HepG2 (cell line): ENCODE data around the gene VAMP8. TPM values are rescaled to one million over a fixed set of nuclear protein-coding genes. Genes with fewer than 3 reads are reported as not detected.

Source experiments
- CBFB ChIP-seq: sonication (generic); formaldehyde crosslinking; IDR thresholded peaks from 2 replicates; pipeline ENCODE4 v1.4.0; 2020; ENCODE audit warnings: missing genetic modification reagents
- CCDC6 ChIP-seq: sonication (generic); formaldehyde crosslinking; IDR thresholded peaks from 2 replicates; pipeline ENCODE4 v1.8.1; 2022; ENCODE audit warnings: mild to moderate bottlenecking, missing genetic modification reagents, moderate library complexity
- ELF4 ChIP-seq: sonication (generic); formaldehyde crosslinking; IDR thresholded peaks from 2 replicates; pipeline ENCODE4 v1.5.0; 2020; ENCODE audit warnings: missing genetic modification reagents, mild to moderate bottlenecking, moderate library complexity, borderline replicate concordance
- FUBP1 ChIP-seq: sonication (generic); formaldehyde crosslinking; IDR thresholded peaks from 2 replicates; pipeline ENCODE4 v1.5.1; 2020; ENCODE audit warnings: missing genetic modification reagents, mild to moderate bottlenecking, borderline replicate concordance
- HINFP ChIP-seq: sonication (generic); formaldehyde crosslinking; IDR thresholded peaks from 2 replicates; pipeline ENCODE4 v1.4.0; 2020; ENCODE audit warnings: low read depth, mild to moderate bottlenecking, missing genetic modification reagents
- HOXD1 ChIP-seq: sonication (generic); formaldehyde crosslinking; IDR thresholded peaks from 2 replicates; pipeline ENCODE4 v1.5.0; 2020; ENCODE audit warnings: missing genetic modification reagents
- ISL2 ChIP-seq: sonication (generic); formaldehyde crosslinking; IDR thresholded peaks from 2 replicates; pipeline ENCODE4 v1.5.0; 2020; ENCODE audit warnings: missing genetic modification reagents
- KLF12 ChIP-seq: sonication (generic); formaldehyde crosslinking; IDR thresholded peaks from 2 replicates; pipeline ENCODE4 v1.4.0; 2020; ENCODE audit warnings: missing genetic modification reagents, borderline replicate concordance
- MAZ ChIP-seq, 2 experiments: sonication (generic) in 1 of 2; formaldehyde crosslinking in 1 of 2; IDR thresholded peaks; 2 replicates each; pipeline versions ENCODE4 v1.5.0 to v1.6.1; 2012 to 2020; ENCODE audit warnings: low read depth in 2 of 2, mild to moderate bottlenecking in 2 of 2, borderline replicate concordance in 1 of 2, improper control_type of control experiment in 1 of 2, low read length in 1 of 2, missing genetic modification reagents in 1 of 2, moderate library complexity in 1 of 2
- MBD4 ChIP-seq: IDR thresholded peaks from 2 replicates; pipeline ENCODE4 v1.6.1; 2012; ENCODE audit warnings: low read length, inconsistent platforms, borderline replicate concordance
- NFE2L1 ChIP-seq: sonication (generic); formaldehyde crosslinking; IDR thresholded peaks from 2 replicates; pipeline ENCODE4 v1.4.0; 2020; ENCODE audit warnings: missing genetic modification reagents, mild to moderate bottlenecking, borderline replicate concordance
- PCBP2 ChIP-seq: fragments of 200-400 bp; formaldehyde crosslinking; optimal IDR thresholded peaks from 2 replicates; pipeline ENCODE3; 2018; ENCODE audit warnings: low read length, low read depth; ENCODE audit not compliant: poor library complexity, severe bottlenecking
- PITX1 ChIP-seq: sonication (generic); formaldehyde crosslinking; IDR thresholded peaks from 2 replicates; pipeline ENCODE4 v1.5.1; 2020; ENCODE audit warnings: mild to moderate bottlenecking, missing genetic modification reagents
- SMARCC2 ChIP-seq: fragments of 450-650 bp; IDR thresholded peaks from 2 replicates; pipeline ENCODE4 v1.6.1; 2017; ENCODE audit warnings: antibody characterized with exemption, mild to moderate bottlenecking
- SOX6 ChIP-seq, 2 experiments: fragments of 450-650 bp in 1 of 2; sonication (generic) in 1 of 2; formaldehyde crosslinking in 1 of 2; IDR thresholded peaks; 2 replicates each; pipeline versions ENCODE4 v1.4.0 to v1.6.1; 2017 to 2020; ENCODE audit warnings: antibody characterized with exemption in 1 of 2, mild to moderate bottlenecking in 1 of 2, missing genetic modification reagents in 1 of 2
- TERF1 ChIP-seq: sonication (generic); formaldehyde crosslinking; IDR thresholded peaks from 2 replicates; pipeline ENCODE4 v1.8.0; 2022; ENCODE audit warnings: mild to moderate bottlenecking, missing genetic modification reagents, moderate library complexity
- TOPORS ChIP-seq: sonication (generic); formaldehyde crosslinking; IDR thresholded peaks from 2 replicates; pipeline ENCODE4 v1.8.0; 2023; ENCODE audit warnings: mild to moderate bottlenecking, missing genetic modification reagents
- ZKSCAN1 ChIP-seq: fragments of 150-350 bp; IDR thresholded peaks from 2 replicates; pipeline ENCODE4 v1.6.1; 2014; ENCODE audit warnings: low read length
- ZNF143 ChIP-seq: sonication (generic); formaldehyde crosslinking; IDR thresholded peaks from 2 replicates; pipeline ENCODE4 v1.4.0; 2020; ENCODE audit warnings: missing genetic modification reagents
- ZNF382 ChIP-seq: sonication (generic); formaldehyde crosslinking; IDR thresholded peaks from 2 replicates; pipeline ENCODE4 v1.5.0; 2020; ENCODE audit warnings: missing genetic modification reagents, mild to moderate bottlenecking, borderline replicate concordance
- ZNF569 ChIP-seq: sonication (generic); formaldehyde crosslinking; IDR thresholded peaks from 2 replicates; pipeline ENCODE4 v1.5.0; 2020; ENCODE audit warnings: mild to moderate bottlenecking, missing genetic modification reagents, moderate library complexity, borderline replicate concordance
- ZNF589 ChIP-seq: sonication (generic); formaldehyde crosslinking; conservative IDR thresholded peaks from 2 replicates; pipeline ENCODE4 v1.8.0; 2022; ENCODE audit warnings: mild to moderate bottlenecking, moderate library complexity, missing genetic modification reagents
- ZNF652 ChIP-seq: IDR thresholded peaks from 2 replicates; pipeline ENCODE4 v1.6.1; 2016; ENCODE audit warnings: low read depth, borderline replicate concordance
- ZNF816 ChIP-seq: sonication (generic); formaldehyde crosslinking; IDR thresholded peaks from 2 replicates; pipeline ENCODE4 v1.8.0; 2022; ENCODE audit warnings: missing genetic modification reagents, mild to moderate bottlenecking, borderline replicate concordance
- ZNF879 ChIP-seq: sonication (generic); formaldehyde crosslinking; IDR thresholded peaks from 2 replicates; pipeline ENCODE4 v1.8.1; 2023; ENCODE audit warnings: missing genetic modification reagents
- polyA plus RNA-seq, 8 experiments: library from polyadenylated mRNA; depleted of rRNA in 3 of 8; stranded (reverse) in 7 of 8; unstranded in 1 of 8; fragments of >200 nt; fragmentation: Illumina TruSeq in 4 of 8; extraction: Trizol in 4 of 8; gene quantifications; 2 replicates each; pipeline versions ENCODE4 v1.2.1 to v1.2.3, GENCODE V29; 2011 to 2016; ENCODE audit warnings: low read depth in 4 of 8, missing spikeins in 1 of 8, mixed read lengths in 1 of 8; ENCODE audit not compliant: insufficient read depth in 1 of 8
- total RNA-seq, 5 experiments: library from RNA; depleted of rRNA; stranded (reverse); fragments of >200 nt; fragmentation: Illumina TruSeq; extraction: Trizol; gene quantifications; 2 replicates each; pipeline ENCODE4 v1.2.3, GENCODE V29; 2016; ENCODE audit warnings: low read depth in 1 of 5
- TF ChIP-seq, protein P1 (sequence below): sonication (generic); formaldehyde crosslinking; IDR thresholded peaks from 2 replicates; pipeline ENCODE4 v1.4.0; 2020; ENCODE audit warnings: mild to moderate bottlenecking, missing genetic modification reagents

VAMP8 gene
- total and polyA plus RNA-seq, 2 of the 13 experiments (the other 11 are each of a cell fraction or from before 2014, with no cell fraction given), result 83.3 to 157 TPM

- no peak; the same call in 1 of the 2 replicates for TF ChIP-seq ZNF143
- TF ChIP-seq ISL2 (CRISPR knock-in tag), result peak; percentile 93
- peak; percentile 64; the same call in 1 of the 2 replicates for TF ChIP-seq MAZ (IDR thresholded peaks at IDR 0.05; ENCODE audit: borderline replicate concordance, low read depth, low read length)
- peak; percentile 96 for TF ChIP-seq MAZ (CRISPR knock-in tag; IDR thresholded peaks at IDR 0.05; ENCODE audit: low read depth)
- peak; percentile 82; the same call in 1 of the 2 replicates for TF ChIP-seq ZNF589 (CRISPR knock-in tag)
- peak; percentile 68 for TF ChIP-seq HINFP (CRISPR knock-in tag)
- no peak for TF ChIP-seq MBD4
- TF ChIP-seq CCDC6 (CRISPR knock-in tag), result no peak; the same call in none of the 2 replicates
- TF ChIP-seq, protein P1, sequence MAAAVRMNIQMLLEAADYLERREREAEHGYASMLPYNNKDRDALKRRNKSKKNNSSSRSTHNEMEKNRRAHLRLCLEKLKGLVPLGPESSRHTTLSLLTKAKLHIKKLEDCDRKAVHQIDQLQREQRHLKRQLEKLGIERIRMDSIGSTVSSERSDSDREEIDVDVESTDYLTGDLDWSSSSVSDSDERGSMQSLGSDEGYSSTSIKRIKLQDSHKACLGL (CRISPR knock-in tag), result peak; percentile 95
- no peak; the same call in 1 of the 2 replicates for TF ChIP-seq ZNF879 (CRISPR knock-in tag)
- no peak for TF ChIP-seq SOX6 (IDR thresholded peaks at IDR 0.05)
- no peak; the same call in 1 of the 2 replicates for TF ChIP-seq SOX6 (CRISPR knock-in tag; IDR thresholded peaks at IDR 0.05)
- TF ChIP-seq FUBP1 (CRISPR knock-in tag), result peak; percentile 83; the same call in 1 of the 2 replicates
- TF ChIP-seq TERF1 (CRISPR knock-in tag), result peak; percentile 96
- TF ChIP-seq KLF12, result peak; percentile 90; the same call in 1 of the 2 replicates
- no peak for TF ChIP-seq PCBP2
- peak; percentile 80 for TF ChIP-seq TOPORS (CRISPR knock-in tag)
- no peak for TF ChIP-seq ZNF382
- 0 out of 2 replicates have a peak, but pooled peaks have one; percentile 33 for TF ChIP-seq ZNF652 (CRISPR knock-in tag)
- TF ChIP-seq ELF4, result no peak
- peak; percentile 84 for TF ChIP-seq CBFB
- TF ChIP-seq ZKSCAN1, result no peak
- no peak for TF ChIP-seq SMARCC2
- no peak for TF ChIP-seq ZNF569
- no peak; the same call in 1 of the 2 replicates for TF ChIP-seq ZNF816 (CRISPR knock-in tag)
- TF ChIP-seq NFE2L1, result no peak
- TF ChIP-seq PITX1 (CRISPR knock-in tag), result peak; percentile 63
- peak; percentile 86 for TF ChIP-seq HOXD1 (CRISPR knock-in tag)
Measured at GRCh38 chr2:85584354-85584856, 7.0 kb downstream of the VAMP8 start, which contains the start of gene VAMP5 (continued).
